Testis (tissue), 3 donors: ENCODE measurements around the gene UBE2O. TPM values are rescaled to one million over a fixed set of nuclear protein-coding genes. Genes with fewer than 3 reads are reported as not detected.
"Not testable (repeated sequence)": the region's sequence is repeated elsewhere in the genome, so short reads cannot be mapped to it uniquely, and the experiment has no call there.

ENCODE experiments used
- DNase-seq: peaks from one replicate; pipeline ENCODE4 v3.0.0-alpha.2; 2019
- H3K27ac ChIP-seq, 2 donors: fragments of 200-600 bp; sonication (generic); one replicate each; pipeline ENCODE4 v1.5.1; 2019
- H3K27me3 ChIP-seq: fragments of 200-600 bp; sonication (generic); one replicate; pipeline ENCODE4 v1.5.1; 2019
- H3K36me3 ChIP-seq: fragments of 200-600 bp; sonication (generic); one replicate; pipeline ENCODE4 v1.5.1; 2017; ENCODE audit warnings: low read depth; ENCODE audit errors: missing control alignments
- H3K4me1 ChIP-seq: fragments of 200-600 bp; sonication (generic); one replicate; pipeline ENCODE4 v1.5.1; 2019
- H3K4me3 ChIP-seq, 2 donors: fragments of 200-600 bp; sonication (generic); one replicate each; pipeline ENCODE4 v1.5.1; 2017 to 2019
- H3K9me3 ChIP-seq: fragments of 200-600 bp; sonication (generic); one replicate; pipeline ENCODE4 v1.5.1; 2017
- POLR2A ChIP-seq: fragments of 450-650 bp; IDR thresholded peaks from one replicate; pipeline ENCODE4 v1.6.1; 2017; ENCODE audit warnings: antibody characterized with exemption, mild to moderate bottlenecking, moderate library complexity
- WGBS, 2 donors: methylation state at CpG; one replicate each; pipeline ENCODE4 v1.1.5; 2018; 5-methylcytosine and 5-hydroxymethylcytosine counted together
- intact Hi-C: fragments of 100-400 bp; cut with DNase I; formaldehyde crosslinking; loops from one replicate; pipeline ENCODE4 v1.15.1; 2023; ENCODE audit warnings: low total_unique reads
- polyA plus RNA-seq: library from polyadenylated mRNA; stranded (reverse); fragments of 350-450 nt; fragmentation: Illumina TruSeq; extraction: RNeasy Lipid Tissue Mini Kit (QIAGEN cat#74804); gene quantifications from one replicate; pipeline ENCODE4 v1.2.3, GENCODE V29; 2014; ENCODE audit warnings: low read depth, low replicate concordance; ENCODE audit not compliant: insufficient read depth
- total RNA-seq, 2 donors: library from RNA; depleted of rRNA; stranded (reverse); fragments of >200 nt; gene quantifications; one replicate each; pipeline ENCODE4 v1.2.3, GENCODE V29; 2016
- TF ChIP-seq, protein P1 (sequence below), 3 experiments: fragments of 450-650 bp in 2 of 3; fragments of 200-600 bp in 1 of 3; sonication (generic) in 1 of 3; IDR thresholded peaks; one replicate each; pipeline ENCODE4 v1.5.1; 2016 to 2019; ENCODE audit warnings: antibody characterized with exemption in 3 of 3, mild to moderate bottlenecking in 2 of 3, moderate library complexity in 1 of 3

UBE2O gene
- total and polyA plus RNA-seq, 3 donors from 2014 or later = 40.6 to 58.0 (median 56.6) TPM

DNA sequence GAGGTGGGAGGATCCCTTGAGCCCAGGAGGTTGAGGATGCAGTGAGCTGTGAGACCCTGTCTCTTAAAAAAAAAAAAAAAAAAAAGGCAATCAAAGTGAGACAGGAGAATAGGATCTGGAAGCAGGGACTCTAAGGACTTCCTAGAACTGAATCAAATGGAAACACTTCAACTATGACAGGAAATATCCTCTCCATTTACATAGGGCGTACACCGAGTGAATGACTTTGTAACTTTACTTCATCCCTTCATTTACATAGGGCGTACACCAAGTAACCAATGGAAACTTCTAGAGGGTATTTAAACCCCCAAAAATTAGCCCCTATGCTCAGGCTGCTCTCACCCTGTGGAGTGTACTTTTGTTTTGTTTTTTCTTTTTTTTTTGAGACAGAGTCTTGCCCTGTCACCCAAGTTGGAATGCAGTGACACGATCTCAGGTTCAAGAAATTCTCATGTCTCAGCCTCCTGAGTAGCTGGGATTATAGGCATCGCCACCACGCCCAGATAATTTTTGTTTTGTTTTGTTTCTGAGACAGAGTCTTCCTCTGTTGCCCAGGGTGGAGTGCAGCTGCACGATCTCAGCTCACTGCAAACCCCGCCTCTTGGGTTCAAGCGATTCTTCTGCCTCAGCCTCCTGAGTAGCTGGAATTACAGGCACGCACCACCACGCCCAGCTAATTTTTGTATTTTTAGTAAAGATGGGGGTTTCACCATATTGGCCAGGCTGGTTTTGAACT lies 89.7 kb downstream of the UBE2O start:
- no peak for TF ChIP-seq POLR2A
- TF ChIP-seq, protein P1, sequence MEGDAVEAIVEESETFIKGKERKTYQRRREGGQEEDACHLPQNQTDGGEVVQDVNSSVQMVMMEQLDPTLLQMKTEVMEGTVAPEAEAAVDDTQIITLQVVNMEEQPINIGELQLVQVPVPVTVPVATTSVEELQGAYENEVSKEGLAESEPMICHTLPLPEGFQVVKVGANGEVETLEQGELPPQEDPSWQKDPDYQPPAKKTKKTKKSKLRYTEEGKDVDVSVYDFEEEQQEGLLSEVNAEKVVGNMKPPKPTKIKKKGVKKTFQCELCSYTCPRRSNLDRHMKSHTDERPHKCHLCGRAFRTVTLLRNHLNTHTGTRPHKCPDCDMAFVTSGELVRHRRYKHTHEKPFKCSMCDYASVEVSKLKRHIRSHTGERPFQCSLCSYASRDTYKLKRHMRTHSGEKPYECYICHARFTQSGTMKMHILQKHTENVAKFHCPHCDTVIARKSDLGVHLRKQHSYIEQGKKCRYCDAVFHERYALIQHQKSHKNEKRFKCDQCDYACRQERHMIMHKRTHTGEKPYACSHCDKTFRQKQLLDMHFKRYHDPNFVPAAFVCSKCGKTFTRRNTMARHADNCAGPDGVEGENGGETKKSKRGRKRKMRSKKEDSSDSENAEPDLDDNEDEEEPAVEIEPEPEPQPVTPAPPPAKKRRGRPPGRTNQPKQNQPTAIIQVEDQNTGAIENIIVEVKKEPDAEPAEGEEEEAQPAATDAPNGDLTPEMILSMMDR (IDR thresholded peaks at IDR 0.05) = no peak
- peaks cover 21% of the 10 kb centered on the region for H3K4me1 ChIP-seq
- no peaks in the 10 kb centered on the region for H3K36me3 ChIP-seq
- no peak overlapping the region for H3K27ac ChIP-seq
- no peak for DNase-seq
- H3K27me3 ChIP-seq = no peaks in the 10 kb centered on the region
- H3K4me3 ChIP-seq = no peak overlapping the region
- intact Hi-C loops = no loop called here
- 90 to 95% methylated on average over 11 of the region's 11 CpGs for WGBS, 2 donors
- no peaks in the 10 kb centered on the region for H3K9me3 ChIP-seq

DNA sequence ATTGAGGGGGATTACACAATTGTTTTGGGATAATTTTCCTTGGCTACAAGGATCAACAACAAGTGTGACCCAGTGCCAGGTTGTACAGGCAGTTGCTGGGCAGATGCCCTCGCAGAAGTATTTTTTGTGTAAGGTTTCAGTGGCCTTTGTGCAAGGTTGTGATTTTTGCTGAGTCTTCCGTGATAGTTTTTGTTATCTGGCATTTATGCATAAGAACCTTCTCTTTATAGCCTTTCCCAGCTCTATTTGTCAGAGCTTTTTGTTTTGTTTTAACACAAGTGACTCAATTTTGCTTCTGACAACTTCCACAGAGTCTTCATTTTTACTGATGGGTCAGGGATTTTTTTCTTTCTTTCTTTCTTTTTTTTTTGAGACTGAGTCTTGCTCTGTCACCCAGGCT lies 92.5 kb downstream of the UBE2O start:
- peaks cover 21% of the 10 kb centered on the region for H3K4me1 ChIP-seq
- TF ChIP-seq, protein P1 (IDR thresholded peaks at IDR 0.05) = no peak
- no peak for TF ChIP-seq POLR2A
- no peak for DNase-seq
- no peak overlapping the region for H3K27ac ChIP-seq
- 53 to 68% methylated on average over 2 of the region's 2 CpGs for WGBS, 2 donors
- H3K27me3 ChIP-seq = no peaks in the 10 kb centered on the region
- no peak overlapping the region for H3K4me3 ChIP-seq
- intact Hi-C loops = no loop called here
- H3K36me3 ChIP-seq = no peaks in the 10 kb centered on the region
- H3K9me3 ChIP-seq = no peaks in the 10 kb centered on the region

DNA sequence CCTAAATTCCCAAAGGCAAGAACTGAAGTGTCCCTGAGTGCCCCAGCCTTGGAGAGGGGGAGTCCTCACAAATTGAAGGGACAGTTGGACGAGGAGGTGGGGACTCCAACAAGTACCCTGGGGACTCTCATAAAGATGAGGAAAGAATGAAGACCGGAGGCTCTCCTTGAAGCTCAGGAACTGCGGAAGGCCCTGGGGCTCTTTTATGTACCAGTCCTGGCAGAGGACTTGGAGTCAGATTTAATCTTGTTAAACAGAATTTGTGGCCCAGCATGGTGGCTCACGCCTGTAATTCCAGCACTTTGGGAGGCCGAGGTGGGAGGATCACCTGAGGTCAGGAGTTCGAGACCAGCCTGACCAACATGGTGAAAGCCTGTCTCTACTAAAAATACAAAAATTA lies 93.2 kb downstream of the UBE2O start:
- H3K27me3 ChIP-seq = not testable (repeated sequence)

DNA sequence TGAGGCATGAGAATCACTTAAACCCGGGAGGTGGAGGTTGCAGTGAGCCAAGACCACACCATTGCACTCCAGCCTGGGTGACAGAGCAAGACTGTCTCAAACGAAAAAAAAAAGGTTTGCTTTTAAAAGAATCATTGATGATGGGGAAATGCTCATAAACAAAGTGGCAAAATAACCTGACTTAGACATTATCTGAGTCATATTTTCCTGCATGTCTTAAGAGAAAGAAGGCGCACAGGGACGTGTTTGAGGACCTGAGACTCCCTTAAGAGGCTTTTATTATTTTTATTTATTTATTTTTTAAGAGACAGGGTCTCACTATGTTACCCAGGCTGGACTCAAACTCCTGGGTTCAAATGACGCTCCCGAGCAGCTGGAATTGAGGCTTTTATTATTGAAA lies 93.6 kb downstream of the UBE2O start:
- intact Hi-C loops = no loop called here

More for the DNA sequence above, 93.2 kb downstream of the UBE2O start:
- H3K36me3 ChIP-seq, H3K9me3 ChIP-seq, intact Hi-C loops, H3K4me3 ChIP-seq, DNase-seq, H3K27ac ChIP-seq: not testable (repeated sequence)
- WGBS, 2 donors = 88 to 92% methylated on average over 6 of the region's 6 CpGs
- peaks cover 22% of the 10 kb centered on the region for H3K4me1 ChIP-seq

DNA sequence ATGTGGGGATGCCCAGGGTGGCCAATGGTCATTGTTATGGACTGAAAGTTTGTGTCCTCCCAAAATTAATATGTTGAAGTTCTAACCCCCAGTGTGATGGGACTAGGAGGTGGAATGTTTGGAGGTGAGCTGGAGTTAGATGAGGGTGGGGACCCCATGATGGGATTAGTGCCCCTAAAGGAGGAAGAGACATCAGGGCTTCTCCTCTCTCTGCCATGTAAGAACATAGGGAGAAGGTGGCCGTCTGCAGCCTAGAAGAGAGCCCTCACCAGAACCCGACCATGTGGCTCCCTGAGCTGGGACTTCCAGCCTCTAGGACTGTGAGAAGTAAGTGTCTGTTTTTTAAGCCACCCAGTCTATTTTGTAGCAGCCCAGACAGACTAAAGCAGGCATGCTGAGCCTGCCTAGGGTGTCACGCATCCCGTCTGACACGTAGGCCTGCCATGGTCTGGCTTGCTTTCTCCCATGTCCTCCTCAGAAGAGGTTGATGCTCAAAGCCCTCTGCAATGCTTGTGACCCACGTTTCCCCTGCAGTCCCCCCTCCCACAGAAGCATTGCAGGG lies 95.3 kb downstream of the UBE2O start:
- no peak for DNase-seq

More for the DNA sequence above, 93.6 kb downstream of the UBE2O start:
- H3K27me3 ChIP-seq = no peaks in the 10 kb centered on the region
- no peak for DNase-seq
- peaks cover 26% of the 10 kb centered on the region for H3K4me1 ChIP-seq
- no peaks in the 10 kb centered on the region for H3K36me3 ChIP-seq
- H3K4me3 ChIP-seq = no peak overlapping the region
- no peak for TF ChIP-seq POLR2A
- TF ChIP-seq, protein P1 (IDR thresholded peaks at IDR 0.05) = no peak
- H3K27ac ChIP-seq = no peak overlapping the region
- 89 to 92% methylated on average over 6 of the region's 6 CpGs for WGBS, 2 donors
- H3K9me3 ChIP-seq = no peaks in the 10 kb centered on the region

More for the DNA sequence above, 95.3 kb downstream of the UBE2O start:
- H3K36me3 ChIP-seq = no peaks in the 10 kb centered on the region
- H3K4me3 ChIP-seq = no peak overlapping the region
- intact Hi-C loops = no loop called here
- H3K27ac ChIP-seq = no peak overlapping the region
- H3K9me3 ChIP-seq = no peaks in the 10 kb centered on the region
- no peaks in the 10 kb centered on the region for H3K27me3 ChIP-seq
- TF ChIP-seq POLR2A = no peak
- TF ChIP-seq, protein P1 (IDR thresholded peaks at IDR 0.05) = no peak
- WGBS, 2 donors = 84 to 90% methylated on average over 5 to 6 of the region's 6 CpGs
- peaks cover 25% of the 10 kb centered on the region for H3K4me1 ChIP-seq
